Renal cortex interstitium (tissue), 11 donors: Measurements from ENCODE around the gene ODAD3. TPM values are rescaled to one million over a fixed set of nuclear protein-coding genes. Genes with fewer than 3 reads are reported as not detected.
"Not testable (repeated sequence)": the region's sequence is repeated elsewhere in the genome, so short reads cannot be mapped to it uniquely, and the experiment has no call there.

ENCODE experiments used
- DNase-seq, 11 donors: peaks; one replicate each; pipeline ENCODE4 v3.0.0-alpha.2; 2013; ENCODE audit warnings: low read depth in 9 of 11, low spot score in 4 of 11; ENCODE audit errors: extremely low read depth in 1 of 11
- polyA plus RNA-seq, 3 donors: library from polyadenylated mRNA; unstranded; fragments of 120-200 nt; gene quantifications; one replicate each; pipeline ENCODE4 v1.2.1, GENCODE V29; 2013; ENCODE audit not compliant: insufficient read length in 3 of 3

The ODAD3 gene
- polyA plus RNA-seq, 3 donors = 1.5 to 1.9 (median 1.6) TPM

GRCh38 chr19:11418549-11419506 lies 16.1 kb downstream of the ODAD3 start, which contains the start of gene RGL3:
Gene RGL3, minus strand, starts transcription at chr19:11419314. Its CDS starts 36 bp downstream, at chr19:11419278.
- peak in 2 of 11 donors; percentile 49 to 57 for DNase-seq

DNA sequence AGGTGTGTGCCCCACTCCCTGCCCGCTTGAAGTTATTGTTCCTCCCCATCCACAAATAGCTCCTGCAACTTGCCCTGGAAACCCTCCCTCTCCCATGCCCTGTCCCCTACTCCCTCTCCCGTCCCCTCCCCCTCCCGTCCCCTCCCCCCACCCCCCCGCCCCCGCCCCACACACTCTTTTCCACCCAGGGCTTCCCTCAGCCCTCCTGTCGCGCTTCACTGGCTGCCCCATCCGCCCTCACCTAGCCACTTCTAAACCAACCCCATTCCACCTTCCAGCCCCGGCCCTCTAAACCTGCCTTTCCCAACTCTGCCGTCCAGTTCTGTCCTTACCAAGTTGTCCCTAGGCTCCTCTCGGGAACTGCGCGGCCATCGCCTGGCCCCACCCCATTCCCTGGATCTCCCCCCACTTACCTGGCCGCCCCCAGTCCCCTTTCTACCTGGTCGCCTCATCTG lies 16.8 kb downstream of the ODAD3 start:
- no peak for DNase-seq

GRCh38 chr19:11416346-11417052 lies 18.4 kb downstream of the ODAD3 start:
- DNase-seq = no peak

- no peak for DNase-seq
Observed at GRCh38 chr19:11414544-11414943, 20.4 kb downstream of the ODAD3 start.

- DNase-seq = no peak
Observed at GRCh38 chr19:11410682-11411081, 24.2 kb downstream of the ODAD3 start.

DNA sequence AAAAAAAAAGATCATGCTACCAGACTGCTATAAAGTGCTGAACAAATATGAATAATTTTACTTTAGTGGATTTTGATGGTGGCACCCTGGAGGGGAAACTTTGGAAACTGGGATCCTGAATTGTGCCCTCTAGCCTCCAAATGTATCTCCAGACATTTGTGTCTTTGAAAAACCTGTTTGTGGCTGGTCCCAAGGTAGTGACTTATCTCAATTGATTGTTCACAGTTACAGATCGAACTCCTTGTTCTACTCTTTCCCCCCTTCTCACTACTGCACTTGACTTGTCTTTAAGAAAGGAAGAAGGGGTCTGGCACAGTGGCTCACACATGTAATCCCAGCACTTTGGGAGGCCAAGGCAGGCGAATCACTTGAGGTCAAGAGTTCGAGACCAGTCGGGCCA lies 26.3 kb downstream of the ODAD3 start:
- no peak for DNase-seq

DNA sequence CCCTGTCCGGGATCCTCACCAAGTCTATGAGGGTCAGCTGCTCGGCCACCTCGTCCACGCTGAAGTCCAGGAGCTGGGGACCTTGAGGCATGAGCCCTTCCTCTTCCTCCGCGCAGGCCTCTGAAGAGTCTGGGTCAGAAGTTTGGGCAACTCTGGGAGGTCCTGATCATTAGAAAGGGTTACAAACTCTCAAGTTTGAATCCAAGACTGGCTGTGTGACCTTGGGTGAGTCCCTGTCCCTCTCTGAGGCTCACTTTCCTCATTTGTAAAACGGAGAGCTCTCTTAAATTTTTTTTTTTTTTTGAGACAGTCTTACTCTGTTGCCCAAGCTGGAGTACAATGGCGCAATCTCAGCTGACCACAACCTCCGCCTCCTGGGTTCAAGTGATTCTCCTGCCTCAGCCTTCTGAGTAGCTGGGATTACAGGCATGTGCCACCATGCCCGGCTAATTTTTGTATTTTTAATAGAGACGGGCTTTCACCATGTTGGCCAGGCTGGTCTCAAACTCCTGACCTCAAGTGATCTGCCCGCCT lies 28.2 kb downstream of the ODAD3 start:
- not testable (repeated sequence) for DNase-seq

GRCh38 chr19:11405846-11406643 lies 28.9 kb downstream of the ODAD3 start:
- no peak for DNase-seq

- DNase-seq = no peak
Observed at GRCh38 chr19:11404588-11405222, 30.2 kb downstream of the ODAD3 start.

GRCh38 chr19:11401808-11402543 lies 32.9 kb downstream of the ODAD3 start:
- DNase-seq = no peak

- DNase-seq = no peak
Observed at GRCh38 chr19:11400798-11401197, 34.1 kb downstream of the ODAD3 start.

DNA sequence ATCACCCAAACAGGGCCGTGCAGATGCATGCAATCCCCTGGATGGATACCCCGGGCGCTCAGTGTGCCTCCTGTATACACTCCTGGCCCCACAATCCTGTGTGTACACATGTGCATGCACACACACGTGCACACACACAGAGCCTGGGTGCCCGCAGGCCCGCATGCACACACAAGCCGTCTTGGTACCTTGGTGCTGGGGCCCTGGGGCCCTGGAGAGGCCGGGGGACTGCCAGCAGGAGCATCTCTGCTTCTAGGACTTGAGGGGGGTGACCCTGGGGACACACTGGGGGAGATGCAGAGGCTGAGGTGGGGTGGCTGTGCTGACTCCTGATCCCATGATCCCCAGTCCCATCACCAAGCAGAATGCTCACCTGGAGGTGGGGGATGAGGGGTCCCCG lies 35.3 kb downstream of the ODAD3 start:
- DNase-seq = no peak

DNA sequence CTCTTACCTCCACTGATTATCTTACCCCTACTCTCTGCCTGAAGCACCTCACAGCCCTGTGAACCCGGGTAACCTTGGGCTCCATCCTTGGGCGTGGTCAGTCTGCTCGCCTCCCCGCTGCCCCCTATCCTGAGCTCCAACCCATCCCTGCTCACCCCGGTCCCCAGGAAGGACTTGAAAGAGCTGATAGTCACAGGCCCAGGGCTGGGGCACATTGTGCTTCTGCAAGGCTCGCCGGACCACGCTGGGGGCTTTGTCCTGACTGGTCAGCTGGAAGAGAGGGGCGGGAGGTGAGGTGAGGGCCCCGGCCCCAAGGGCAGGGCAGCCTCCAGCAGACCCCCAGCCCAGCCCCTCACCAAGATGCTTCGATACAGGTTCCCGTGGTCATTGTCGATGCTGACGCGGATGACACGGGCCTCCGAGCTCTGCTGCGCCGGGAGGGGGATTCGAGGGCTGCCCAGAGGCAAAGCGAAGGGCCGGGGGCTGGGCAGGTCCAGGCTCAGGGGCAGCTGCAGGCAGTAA lies 37.8 kb downstream of the ODAD3 start:
- no peak for DNase-seq

GRCh38 chr19:11390933-11391680 lies 43.8 kb downstream of the ODAD3 start:
- no peak for DNase-seq

DNA sequence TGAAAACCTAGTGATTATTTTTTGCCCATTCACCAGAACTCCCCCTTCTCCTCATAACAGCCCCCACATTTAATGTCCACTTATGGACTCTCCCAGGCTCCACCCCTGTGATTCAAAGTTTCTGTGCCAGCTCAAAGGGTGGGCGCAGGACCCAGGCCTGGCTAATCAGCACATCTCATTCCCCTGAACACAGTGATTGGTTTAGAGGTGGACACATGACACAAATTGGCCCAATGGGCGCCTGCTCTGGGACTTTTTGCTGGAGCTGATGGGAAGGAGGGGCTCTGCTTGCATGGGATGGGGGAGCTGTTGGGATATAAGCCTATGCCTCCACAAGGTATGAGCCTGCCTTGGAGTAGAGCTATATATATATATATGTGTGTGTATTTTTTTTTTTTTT lies 44.6 kb downstream of the ODAD3 start:
- DNase-seq = no peak

GRCh38 chr19:11387162-11388034 lies 47.5 kb downstream of the ODAD3 start:
- DNase-seq = no peak
